Posterior cingulate gyrus (tissue), 11 donors: Measurements from ENCODE around the gene TAF1B.
A peak's percentile ranks its signal among the peaks of the same experiment; 100 is the strongest.

Experiments used
- DNase-seq, 10 donors: peaks; one replicate each; pipeline versions ENCODE4 v3.0.0 to v3.0.0-alpha.2; 2020 to 2021; ENCODE audit warnings: mixed read lengths in 3 of 10
- intact Hi-C: fragments of 100-400 bp; cut with DNase I; formaldehyde crosslinking; loops from one replicate; pipeline ENCODE4 v1.15.1; 2023

TAF1B gene

GRCh38 chr2:9867881-9868280 lies 24.6 kb downstream of the TAF1B start:
- peak in 2 of 10 donors; percentile 21 to 67 for DNase-seq
- intact Hi-C loops = no loop called here

- DNase-seq = no peak
- intact Hi-C loops = no loop called here
Measured at GRCh38 chr2:9873337-9873736, 30.1 kb downstream of the TAF1B start.

GRCh38 chr2:9877026-9877425 lies 33.8 kb downstream of the TAF1B start:
- DNase-seq = no peak
- intact Hi-C loops = no loop called here

GRCh38 chr2:9877726-9878125 lies 34.5 kb downstream of the TAF1B start:
- DNase-seq = no peak
- intact Hi-C loops = no loop called here

GRCh38 chr2:9879455-9880194 lies 36.4 kb downstream of the TAF1B start:
- intact Hi-C loops = no loop called here
- DNase-seq = no peak

GRCh38 chr2:9883897-9884296 lies 40.6 kb downstream of the TAF1B start:
- intact Hi-C loops = no loop called here

GRCh38 chr2:9884436-9884835 lies 41.2 kb downstream of the TAF1B start:
- DNase-seq = no peak
- intact Hi-C loops = no loop called here

More at GRCh38 chr2:9883897-9884296, 40.6 kb downstream of the TAF1B start:
- peak in 5 of 10 donors; percentile 8 to 84 (median 59) for DNase-seq

- DNase-seq = no peak
- intact Hi-C loops = no loop called here
Measured at GRCh38 chr2:9885036-9885684, 41.9 kb downstream of the TAF1B start.

GRCh38 chr2:9887513-9887912 lies 44.2 kb downstream of the TAF1B start:
- intact Hi-C loops = no loop called here
- no peak for DNase-seq

GRCh38 chr2:9889812-9890261 lies 46.6 kb downstream of the TAF1B start:
- intact Hi-C loops = no loop called here
- DNase-seq = no peak

GRCh38 chr2:9892236-9892635 lies 49.0 kb downstream of the TAF1B start:
- no peak for DNase-seq
- intact Hi-C loops = no loop called here

GRCh38 chr2:9895669-9896590 lies 52.7 kb downstream of the TAF1B start:
- no peak for DNase-seq
- intact Hi-C loops = no loop called here

- intact Hi-C loops = no loop called here
- DNase-seq = peak in 4 of 10 donors; percentile 13 to 31 (median 22)
Measured at GRCh38 chr2:9897331-9897737, 54.1 kb downstream of the TAF1B start.

GRCh38 chr2:9897846-9898245 lies 54.6 kb downstream of the TAF1B start:
- no peak for DNase-seq
- intact Hi-C loops = no loop called here

- intact Hi-C loops = no loop called here
- no peak for DNase-seq
Measured at GRCh38 chr2:9905413-9905812, 62.1 kb downstream of the TAF1B start.

GRCh38 chr2:9907402-9907801 lies 64.1 kb downstream of the TAF1B start:
- DNase-seq = no peak
- intact Hi-C loops = no loop called here

- intact Hi-C loops = no loop called here
- no peak for DNase-seq
Measured at GRCh38 chr2:9908639-9909038, 65.4 kb downstream of the TAF1B start.

GRCh38 chr2:9909106-9909505 lies 65.8 kb downstream of the TAF1B start:
- intact Hi-C loops = no loop called here

GRCh38 chr2:9910699-9911098 lies 67.4 kb downstream of the TAF1B start:
- DNase-seq = no peak
- intact Hi-C loops = no loop called here

More at GRCh38 chr2:9909106-9909505, 65.8 kb downstream of the TAF1B start:
- no peak for DNase-seq

GRCh38 chr2:9912468-9912867 lies 69.2 kb downstream of the TAF1B start:
- DNase-seq = no peak
- intact Hi-C loops = no loop called here
